Epithelial cell of esophagus (primary cell): ENCODE results near the gene ZNF221.
A peak's percentile ranks its signal among the peaks of the same experiment; 100 is the strongest.

Experiments used
- DNase-seq: peaks from one replicate; pipeline ENCODE4 v3.0.0; 2010; ENCODE audit warnings: low read depth
- H3K4me3 ChIP-seq: 2 replicates; pipeline ENCODE4 v1.5.1; 2011; ENCODE audit warnings: mild to moderate bottlenecking, low read length, control low read depth
- TF ChIP-seq, protein P1 (sequence below): IDR thresholded peaks from 2 replicates; pipeline ENCODE4 v1.5.1; 2011; ENCODE audit warnings: low read depth, mild to moderate bottlenecking, low read length, control low read depth, inconsistent platforms; ENCODE audit not compliant: insufficient read depth; ENCODE audit errors: missing control alignments

Gene ZNF221

GRCh38 chr19:43910884-43911283 lies 40.1 kb upstream of the ZNF221 start:
- TF ChIP-seq, protein P1, sequence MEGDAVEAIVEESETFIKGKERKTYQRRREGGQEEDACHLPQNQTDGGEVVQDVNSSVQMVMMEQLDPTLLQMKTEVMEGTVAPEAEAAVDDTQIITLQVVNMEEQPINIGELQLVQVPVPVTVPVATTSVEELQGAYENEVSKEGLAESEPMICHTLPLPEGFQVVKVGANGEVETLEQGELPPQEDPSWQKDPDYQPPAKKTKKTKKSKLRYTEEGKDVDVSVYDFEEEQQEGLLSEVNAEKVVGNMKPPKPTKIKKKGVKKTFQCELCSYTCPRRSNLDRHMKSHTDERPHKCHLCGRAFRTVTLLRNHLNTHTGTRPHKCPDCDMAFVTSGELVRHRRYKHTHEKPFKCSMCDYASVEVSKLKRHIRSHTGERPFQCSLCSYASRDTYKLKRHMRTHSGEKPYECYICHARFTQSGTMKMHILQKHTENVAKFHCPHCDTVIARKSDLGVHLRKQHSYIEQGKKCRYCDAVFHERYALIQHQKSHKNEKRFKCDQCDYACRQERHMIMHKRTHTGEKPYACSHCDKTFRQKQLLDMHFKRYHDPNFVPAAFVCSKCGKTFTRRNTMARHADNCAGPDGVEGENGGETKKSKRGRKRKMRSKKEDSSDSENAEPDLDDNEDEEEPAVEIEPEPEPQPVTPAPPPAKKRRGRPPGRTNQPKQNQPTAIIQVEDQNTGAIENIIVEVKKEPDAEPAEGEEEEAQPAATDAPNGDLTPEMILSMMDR: no peak
- no peak for DNase-seq
- no peak overlapping the region for H3K4me3 ChIP-seq

DNA sequence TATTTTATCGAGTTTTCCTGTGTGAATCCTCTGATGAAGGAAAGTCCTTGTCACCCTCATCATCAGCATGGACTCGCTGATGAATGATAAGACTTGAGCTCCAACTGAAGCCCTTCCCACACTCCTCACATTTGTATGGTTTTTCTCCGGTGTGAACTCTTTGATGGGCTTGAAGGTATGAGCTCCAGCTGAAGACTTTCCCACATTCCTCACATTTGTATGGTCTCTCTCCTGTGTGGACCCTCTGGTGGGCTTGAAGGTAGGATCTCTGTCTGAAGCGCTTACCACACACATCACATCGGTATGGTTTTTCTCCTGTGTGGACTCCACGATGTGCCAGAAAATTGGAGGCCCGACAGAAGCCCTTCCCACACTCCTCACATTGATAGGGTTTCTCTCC lies 37.6 kb upstream of the ZNF221 start:
- H3K4me3 ChIP-seq: no peak overlapping the region

GRCh38 chr19:43914051-43914450 lies 37.0 kb upstream of the ZNF221 start:
- TF ChIP-seq, protein P1: no peak
- no peak overlapping the region for H3K4me3 ChIP-seq
- no peak for DNase-seq

More for the DNA sequence above, 37.6 kb upstream of the ZNF221 start:
- TF ChIP-seq, protein P1: no peak
- no peak for DNase-seq

DNA sequence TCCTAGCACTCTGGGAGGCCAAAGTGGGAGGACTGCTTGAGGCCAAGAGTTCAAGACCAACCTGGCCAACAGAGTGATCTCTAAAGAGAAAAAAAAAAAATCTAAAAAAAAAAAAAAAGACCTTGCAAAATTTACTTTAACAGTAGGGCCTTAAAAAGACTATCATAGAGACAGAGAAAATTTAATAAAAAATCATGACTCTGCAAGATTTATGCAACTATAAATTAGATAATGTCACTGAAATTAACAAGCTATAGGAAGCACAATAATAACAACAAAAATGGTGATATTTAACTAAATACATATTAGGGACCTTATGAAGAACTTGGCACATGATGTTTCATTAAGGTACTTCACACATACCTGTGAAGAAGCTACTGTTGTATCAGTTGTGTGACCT lies 27.2 kb upstream of the ZNF221 start:
- no peak for DNase-seq
- no peak overlapping the region for H3K4me3 ChIP-seq
- TF ChIP-seq, protein P1: no peak

DNA sequence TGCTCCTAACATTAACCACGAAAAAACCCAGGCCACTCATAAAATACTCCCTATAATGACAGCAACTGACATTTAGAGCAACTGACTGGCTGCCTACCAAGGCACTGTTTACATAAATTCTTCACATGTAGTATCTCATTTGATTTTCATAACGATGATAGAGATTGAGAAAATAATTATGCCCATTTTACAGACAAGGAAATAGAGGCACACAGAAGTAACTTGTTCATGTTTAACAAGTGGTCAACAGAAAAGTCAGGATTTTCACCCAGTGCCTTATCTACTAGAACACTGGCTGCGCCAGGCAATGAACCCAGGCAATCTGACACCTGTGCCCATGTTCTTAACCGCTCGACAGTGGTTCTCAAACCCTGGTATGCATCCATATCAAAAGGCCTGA lies 22.2 kb upstream of the ZNF221 start:
- no peak overlapping the region for H3K4me3 ChIP-seq
- no peak for DNase-seq
- TF ChIP-seq, protein P1: no peak

DNA sequence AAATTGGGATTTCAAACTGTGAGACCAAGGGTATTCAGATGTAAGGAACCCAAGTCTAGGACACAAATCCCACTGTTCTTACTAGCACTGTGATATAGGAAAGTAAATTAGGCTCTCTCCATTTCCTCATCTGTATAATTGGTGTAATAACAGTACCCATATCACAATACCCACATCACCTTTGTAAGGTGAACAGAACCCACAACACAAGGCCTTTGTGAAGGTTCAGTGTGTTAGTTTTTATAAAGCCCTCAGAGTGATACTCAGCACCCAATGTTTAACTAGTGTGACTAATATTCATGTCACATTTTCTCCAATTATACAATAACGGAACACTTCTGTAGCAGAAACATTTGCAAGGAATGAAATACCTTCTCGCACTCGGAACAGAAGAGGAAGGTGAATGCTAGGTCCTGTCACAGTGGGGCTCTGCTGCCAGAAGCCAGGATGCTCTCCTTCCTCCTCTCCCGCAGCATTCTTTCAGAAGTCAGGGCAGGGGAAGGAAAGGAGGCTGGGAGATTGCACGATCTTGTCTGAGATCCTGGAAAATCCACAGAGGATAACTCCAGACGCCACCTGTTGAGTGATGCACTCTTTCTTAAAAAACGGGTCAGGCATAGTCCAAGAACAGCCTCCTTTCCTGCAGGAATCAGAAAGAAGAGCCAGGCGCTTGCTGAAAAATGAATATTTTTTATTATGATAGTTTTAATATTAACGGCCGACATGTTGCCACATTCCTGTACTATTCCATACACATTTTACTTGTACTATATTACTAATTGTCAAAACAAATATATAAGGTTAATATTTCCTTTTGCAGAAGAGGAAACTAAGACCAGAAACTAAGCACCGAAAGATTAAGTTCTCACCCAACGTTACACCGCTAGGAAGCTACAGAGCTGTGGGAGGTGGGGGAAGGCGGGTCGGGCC lies 16.7 kb upstream of the ZNF221 start:
- TF ChIP-seq, protein P1: no peak
- DNase-seq: peak; percentile 13
- H3K4me3 ChIP-seq: peak overlapping the region; percentile 86
